Spleen (tissue), 7 donors: ENCODE measurements around the gene C19orf25.

Experiments
- POLR2A ChIP-seq, 3 donors: fragments of 450-650 bp; IDR thresholded peaks; one replicate each; pipeline ENCODE4 v1.5.1; 2017; ENCODE audit warnings: antibody characterized with exemption in 3 of 3, mild to moderate bottlenecking in 1 of 3
- TF ChIP-seq, protein P1 (sequence below), 11 experiments: fragments of 200-600 bp in 7 of 11; fragments of 450-650 bp in 4 of 11; sonication (generic) in 4 of 11; IDR thresholded peaks in 8 of 11; conservative IDR thresholded peaks in 3 of 11; 1 replicate in 7 of 11; 2 replicates in 4 of 11; pipeline versions ENCODE4 v1.4.0 to v1.8.0; 2016 to 2021; ENCODE audit warnings: antibody characterized with exemption in 11 of 11, inconsistent platforms in 4 of 11, mild to moderate bottlenecking in 1 of 11
- donor health status: DM: no; HTN: no; CAD: no; lungs with moderate emphysema.
- donor health status: DM: no; HTN: no; CAD: no.
- donor health status: DM: no; HTN: no; CAD: no.

DNA sequence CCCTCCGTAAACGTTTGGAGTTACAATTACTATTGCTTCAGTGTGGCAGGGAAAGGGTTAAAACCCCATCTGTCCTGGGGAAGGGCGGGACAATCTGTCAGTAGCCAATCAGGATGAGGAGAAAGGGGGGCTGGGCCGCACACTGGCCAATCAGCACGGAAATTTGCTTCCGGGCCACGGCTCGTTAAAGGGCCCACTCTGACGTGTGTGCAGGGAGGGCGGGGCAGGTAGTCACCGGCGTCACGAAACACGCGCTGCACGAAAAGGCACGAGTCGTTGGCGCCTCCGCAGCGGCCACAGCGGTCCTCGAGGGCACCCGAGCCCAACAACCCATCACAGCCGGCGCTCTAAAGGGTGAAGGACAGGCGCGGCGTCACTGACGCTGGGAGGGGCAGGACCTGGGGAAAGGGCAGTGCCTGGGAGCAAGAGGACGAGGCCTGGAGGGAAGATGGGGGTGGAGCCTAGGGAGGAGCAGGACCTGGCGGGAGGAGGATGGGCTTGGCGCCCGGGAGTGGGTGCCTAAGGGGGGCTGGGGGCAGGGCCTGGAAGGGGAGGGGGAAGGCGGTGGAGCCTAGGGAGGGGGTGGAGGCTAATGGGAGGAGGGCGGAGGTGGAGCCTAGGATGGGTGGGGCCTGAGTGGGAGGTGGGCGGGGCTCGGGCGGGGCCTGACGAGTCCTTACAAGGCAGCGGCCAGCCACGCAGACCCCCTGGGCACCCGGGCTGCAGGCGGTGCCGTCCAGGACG lies 28.9 kb upstream of the C19orf25 start:
- TF ChIP-seq, protein P1, sequence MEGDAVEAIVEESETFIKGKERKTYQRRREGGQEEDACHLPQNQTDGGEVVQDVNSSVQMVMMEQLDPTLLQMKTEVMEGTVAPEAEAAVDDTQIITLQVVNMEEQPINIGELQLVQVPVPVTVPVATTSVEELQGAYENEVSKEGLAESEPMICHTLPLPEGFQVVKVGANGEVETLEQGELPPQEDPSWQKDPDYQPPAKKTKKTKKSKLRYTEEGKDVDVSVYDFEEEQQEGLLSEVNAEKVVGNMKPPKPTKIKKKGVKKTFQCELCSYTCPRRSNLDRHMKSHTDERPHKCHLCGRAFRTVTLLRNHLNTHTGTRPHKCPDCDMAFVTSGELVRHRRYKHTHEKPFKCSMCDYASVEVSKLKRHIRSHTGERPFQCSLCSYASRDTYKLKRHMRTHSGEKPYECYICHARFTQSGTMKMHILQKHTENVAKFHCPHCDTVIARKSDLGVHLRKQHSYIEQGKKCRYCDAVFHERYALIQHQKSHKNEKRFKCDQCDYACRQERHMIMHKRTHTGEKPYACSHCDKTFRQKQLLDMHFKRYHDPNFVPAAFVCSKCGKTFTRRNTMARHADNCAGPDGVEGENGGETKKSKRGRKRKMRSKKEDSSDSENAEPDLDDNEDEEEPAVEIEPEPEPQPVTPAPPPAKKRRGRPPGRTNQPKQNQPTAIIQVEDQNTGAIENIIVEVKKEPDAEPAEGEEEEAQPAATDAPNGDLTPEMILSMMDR (IDR thresholded peaks at IDR 0.05 in 8 of 11, conservative IDR thresholded peaks at IDR 0.05 in 3 of 11) = no peak
- no peak for TF ChIP-seq POLR2A (IDR thresholded peaks at IDR 0.05)
